ENCODE data around the gene YDJC. TPM values are rescaled to one million over a fixed set of nuclear protein-coding genes. Genes with fewer than 3 reads are reported as not detected.
A peak's percentile ranks its signal among the peaks of the same experiment; 100 is the strongest.
"Not testable (repeated sequence)": the region's sequence is repeated elsewhere in the genome, so short reads cannot be mapped to it uniquely, and the experiment has no call there.

The YDJC gene
- total RNA-seq, 2 donors from 2014 or later, result 21.1 to 35.4 TPM

- Histone ChIP-seq H3K36me3 (no peaks in the 10 kb centered on the region), H3K9ac (ENCODE audit: low read depth in 2 of 2, low read length in 2 of 2) (peak within 1 kb of the TSS; percentile 71 to 79), H3K27ac (peak within 1 kb of the TSS; percentile 33), H3K27me3 (no peaks in the 10 kb centered on the region), H3K9me3 (no peaks in the 10 kb centered on the region), H3K4me1 (peaks cover 4% of the 10 kb centered on the region), H3K4me3 (peak within 1 kb of the TSS; percentile 80)
- peak; percentile 99 for DNase-seq
- intact Hi-C loops (cut with DNase I), result loop anchor here (2.0 kb wide), 1 partner anchor 71 kb away; no protein-coding TSS in a partner anchor
- TF ChIP-seq CTCF (IDR thresholded peaks at IDR 0.05), result no peak
These were observed 12.2 kb upstream of the YDJC start, which contains the start of gene SDF2L1 for GRCh38 chr22:21641789-21642583. SDF2L1 (plus strand) TSS chr22:21642302; CDS start chr22:21642337, 35 bp downstream.

- peaks cover 4% of the 10 kb centered on the region for H3K4me1 ChIP-seq
- intact Hi-C loops (cut with DNase I), result loop anchor here (2.0 kb wide), 1 partner anchor 71 kb away; no protein-coding TSS in a partner anchor
- no peaks in the 10 kb centered on the region for H3K9me3 ChIP-seq
- peak overlapping the region; percentile 25 for H3K27ac ChIP-seq
- peak; percentile 68 for DNase-seq
- peak; percentile 41 for TF ChIP-seq CTCF (IDR thresholded peaks at IDR 0.05)
- H3K27me3 ChIP-seq, result no peaks in the 10 kb centered on the region
- H3K4me3 ChIP-seq, result peak overlapping the region; percentile 80
- H3K9ac ChIP-seq (ENCODE audit: low read depth in 2 of 2, low read length in 2 of 2), result peak overlapping the region; percentile 32 to 70
- no peaks in the 10 kb centered on the region for H3K36me3 ChIP-seq
These were observed 11.6 kb upstream of the YDJC start for GRCh38 chr22:21641417-21641788.

GRCh38 chr22:21640810-21641209, 11.0 kb upstream of the YDJC start:
- H3K36me3 ChIP-seq, result no peaks in the 10 kb centered on the region
- no peak overlapping the region for H3K9ac ChIP-seq (ENCODE audit: low read depth in 2 of 2, low read length in 2 of 2)
- peaks cover 4% of the 10 kb centered on the region for H3K4me1 ChIP-seq
- DNase-seq, result no peak
- H3K27ac ChIP-seq, result no peak overlapping the region
- TF ChIP-seq CTCF (IDR thresholded peaks at IDR 0.05), result no peak
- H3K27me3 ChIP-seq, result no peaks in the 10 kb centered on the region
- no peaks in the 10 kb centered on the region for H3K9me3 ChIP-seq
- H3K4me3 ChIP-seq, result no peak overlapping the region
- intact Hi-C loops (cut with DNase I), result loop anchor here (2.0 kb wide), 1 partner anchor 70 kb away; no protein-coding TSS in a partner anchor

- no peaks in the 10 kb centered on the region for H3K36me3 ChIP-seq
- H3K9me3 ChIP-seq, result no peaks in the 10 kb centered on the region
- intact Hi-C loops (cut with DNase I), result no loop called here
- no peak for DNase-seq
- no peaks in the 10 kb centered on the region for H3K27me3 ChIP-seq
- H3K27ac ChIP-seq, result no peak overlapping the region
- peaks cover 4% of the 10 kb centered on the region for H3K4me1 ChIP-seq
- H3K4me3 ChIP-seq, result no peak overlapping the region
- TF ChIP-seq CTCF (IDR thresholded peaks at IDR 0.05), result no peak
- no peak overlapping the region for H3K9ac ChIP-seq (ENCODE audit: low read depth in 2 of 2, low read length in 2 of 2)
These were observed 9.5 kb upstream of the YDJC start for GRCh38 chr22:21639359-21639758.

GRCh38 chr22:21637450-21637849, 7.6 kb upstream of the YDJC start:
- H3K27me3 ChIP-seq; H3K9me3 ChIP-seq; H3K9ac ChIP-seq (ENCODE audit: low read depth in 2 of 2, low read length in 2 of 2); DNase-seq; H3K4me1 ChIP-seq; H3K27ac ChIP-seq; H3K4me3 ChIP-seq; H3K36me3 ChIP-seq; intact Hi-C loops (cut with DNase I): not testable (repeated sequence)

- H3K4me3 ChIP-seq, result no peak overlapping the region
- intact Hi-C loops (cut with DNase I), result no loop called here
- H3K4me1 ChIP-seq, result no peaks in the 10 kb centered on the region
- no peak overlapping the region for H3K9ac ChIP-seq (ENCODE audit: low read depth in 2 of 2, low read length in 2 of 2)
- H3K36me3 ChIP-seq, result no peaks in the 10 kb centered on the region
- no peaks in the 10 kb centered on the region for H3K27me3 ChIP-seq
- no peak for TF ChIP-seq CTCF (IDR thresholded peaks at IDR 0.05)
- no peak for DNase-seq
- no peak overlapping the region for H3K27ac ChIP-seq
- no peaks in the 10 kb centered on the region for H3K9me3 ChIP-seq
These were observed 6.9 kb upstream of the YDJC start for GRCh38 chr22:21636629-21637218.
